ENCODE results near the gene AIRE.

AIRE gene

GRCh38 chr21:44329086-44329889 is 43.6 kb downstream of the AIRE start:
- DNase-seq (ENCODE audit: low read depth) = no peak
- H3K4me3 ChIP-seq (ENCODE audit: control insufficient read depth, low read depth, low read length) = no peak overlapping the region
- TF ChIP-seq CTCF (IDR thresholded peaks at IDR 0.05; ENCODE audit: control insufficient read depth, insufficient read depth, low read depth, low read length, missing control alignments) = no peak

- no peak for TF ChIP-seq CTCF (IDR thresholded peaks at IDR 0.05; ENCODE audit: control insufficient read depth, insufficient read depth, low read depth, low read length, missing control alignments)
- no peak overlapping the region for H3K4me3 ChIP-seq (ENCODE audit: control insufficient read depth, low read depth, low read length)
- no peak for DNase-seq (ENCODE audit: low read depth)
Measured at GRCh38 chr21:44329971-44330681, 44.5 kb downstream of the AIRE start.

GRCh38 chr21:44330698-44331097 is 45.0 kb downstream of the AIRE start:
- TF ChIP-seq CTCF (IDR thresholded peaks at IDR 0.05; ENCODE audit: control insufficient read depth, insufficient read depth, low read depth, low read length, missing control alignments) = no peak
- no peak for DNase-seq (ENCODE audit: low read depth)
- H3K4me3 ChIP-seq (ENCODE audit: control insufficient read depth, low read depth, low read length) = no peak overlapping the region

GRCh38 chr21:44331209-44331608 is 45.5 kb downstream of the AIRE start:
- TF ChIP-seq CTCF (IDR thresholded peaks at IDR 0.05; ENCODE audit: control insufficient read depth, insufficient read depth, low read depth, low read length, missing control alignments) = no peak

GRCh38 chr21:44331650-44332307 is 46.1 kb downstream of the AIRE start:
- no peak for TF ChIP-seq CTCF (IDR thresholded peaks at IDR 0.05; ENCODE audit: control insufficient read depth, insufficient read depth, low read depth, low read length, missing control alignments)
- H3K4me3 ChIP-seq (ENCODE audit: control insufficient read depth, low read depth, low read length) = no peak overlapping the region
- DNase-seq (ENCODE audit: low read depth) = no peak

More at GRCh38 chr21:44331209-44331608, 45.5 kb downstream of the AIRE start:
- H3K4me3 ChIP-seq (ENCODE audit: control insufficient read depth, low read depth, low read length) = no peak overlapping the region
- DNase-seq (ENCODE audit: low read depth) = no peak

GRCh38 chr21:44332383-44332782 is 46.7 kb downstream of the AIRE start:
- no peak overlapping the region for H3K4me3 ChIP-seq (ENCODE audit: control insufficient read depth, low read depth, low read length)
- DNase-seq (ENCODE audit: low read depth) = no peak
- TF ChIP-seq CTCF (IDR thresholded peaks at IDR 0.05; ENCODE audit: control insufficient read depth, insufficient read depth, low read depth, low read length, missing control alignments) = no peak

Measured in AG09309 (cell line).